GM10266 (cell line): Measurements from ENCODE around the gene ZC3H12C.

Experiments used
- DNase-seq: peaks from one replicate; pipeline ENCODE4 v3.0.0; 2012; ENCODE audit errors: extremely low spot score
- CTCF ChIP-seq: IDR thresholded peaks from 2 replicates; pipeline ENCODE4 v1.5.1; 2012; ENCODE audit warnings: mild to moderate bottlenecking, low read depth; ENCODE audit not compliant: control insufficient read depth, insufficient read depth; ENCODE audit errors: missing control alignments

Gene ZC3H12C

DNA sequence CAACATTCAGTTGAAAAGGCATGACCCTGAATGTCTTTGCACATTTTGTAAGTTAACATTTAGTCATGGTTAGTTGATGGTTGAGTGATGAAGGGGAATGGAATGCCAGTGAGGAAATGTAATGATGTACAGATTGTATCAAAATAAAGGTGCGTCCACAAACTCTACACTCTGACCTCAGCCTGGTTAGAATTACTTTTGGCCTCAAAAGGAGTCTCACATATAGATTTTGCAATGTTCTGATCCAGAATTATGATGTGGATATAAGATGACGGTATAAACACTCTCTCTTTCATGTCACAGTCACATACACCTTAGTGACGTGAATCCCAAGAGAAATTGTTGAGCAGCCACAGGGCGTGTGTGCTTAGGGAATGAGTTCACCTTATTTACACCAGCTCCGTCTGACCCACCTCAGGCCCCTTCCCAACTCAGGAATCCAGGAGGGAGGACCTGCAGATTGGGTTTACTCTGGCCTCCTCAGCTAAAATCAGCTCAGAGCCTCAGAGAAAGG is 103.1 kb downstream of the ZC3H12C start:
- TF ChIP-seq CTCF, result no peak
- DNase-seq, result no peak

- DNase-seq, result no peak
- TF ChIP-seq CTCF, result no peak
Observed at GRCh38 chr11:110196884-110197420, 103.8 kb downstream of the ZC3H12C start.

GRCh38 chr11:110198031-110198729 is 105.0 kb downstream of the ZC3H12C start:
- TF ChIP-seq CTCF, result no peak
- DNase-seq, result no peak

GRCh38 chr11:110199184-110199981 is 106.2 kb downstream of the ZC3H12C start:
- no peak for DNase-seq
- TF ChIP-seq CTCF, result no peak

DNA sequence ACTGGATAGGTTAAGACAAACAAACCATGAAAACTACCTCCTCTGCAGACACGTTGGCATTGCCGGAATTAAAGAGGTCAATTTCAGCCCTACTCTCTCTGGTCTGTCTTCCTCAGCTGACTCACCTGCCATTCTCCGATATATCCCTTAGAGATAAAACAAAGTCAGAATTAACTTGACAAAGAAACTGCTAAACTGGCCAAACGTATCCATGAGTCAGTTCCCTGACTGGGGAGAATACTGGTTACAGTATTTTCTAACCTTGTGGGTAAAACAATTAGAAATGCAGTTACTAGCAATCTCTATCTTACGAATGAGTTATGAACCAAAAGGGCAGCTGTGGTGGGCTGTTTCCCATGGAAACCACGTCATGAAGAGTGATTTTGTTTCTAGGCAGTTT is 107.0 kb downstream of the ZC3H12C start:
- DNase-seq, result no peak
- no peak for TF ChIP-seq CTCF

DNA sequence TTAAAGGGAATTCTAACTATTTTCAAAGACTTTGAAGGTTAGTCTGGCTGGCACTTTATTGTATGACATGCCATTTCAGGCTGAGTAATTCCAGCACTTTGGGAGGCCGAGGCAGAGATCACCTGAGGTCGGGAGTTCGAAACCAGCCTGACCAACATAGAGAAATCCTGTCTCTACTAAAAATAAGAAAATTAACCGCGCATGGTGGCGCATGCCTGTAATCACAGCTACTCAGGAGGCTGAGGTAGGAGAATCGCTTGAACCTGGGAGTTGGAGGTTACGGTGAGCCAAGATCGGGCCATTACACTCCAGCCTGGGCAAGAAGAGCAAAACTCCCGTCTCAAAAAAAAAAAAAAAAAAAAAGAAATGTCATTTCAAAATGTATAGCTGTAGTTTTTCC is 107.6 kb downstream of the ZC3H12C start:
- no peak for DNase-seq
- TF ChIP-seq CTCF, result no peak
